Kasumi-1 (cell line): Measurements from ENCODE around the gene EIF3L.
A peak's percentile ranks its signal among the peaks of the same experiment; 100 is the strongest.
"Not testable (repeated sequence)": the region's sequence is repeated elsewhere in the genome, so short reads cannot be mapped to it uniquely, and the experiment has no call there.

Source experiments
- DNase-seq, 2 experiments: peaks; one replicate each; lab custom pipeline; 2025; lab: John Stamatoyannopoulos, UW

Gene EIF3L

DNA sequence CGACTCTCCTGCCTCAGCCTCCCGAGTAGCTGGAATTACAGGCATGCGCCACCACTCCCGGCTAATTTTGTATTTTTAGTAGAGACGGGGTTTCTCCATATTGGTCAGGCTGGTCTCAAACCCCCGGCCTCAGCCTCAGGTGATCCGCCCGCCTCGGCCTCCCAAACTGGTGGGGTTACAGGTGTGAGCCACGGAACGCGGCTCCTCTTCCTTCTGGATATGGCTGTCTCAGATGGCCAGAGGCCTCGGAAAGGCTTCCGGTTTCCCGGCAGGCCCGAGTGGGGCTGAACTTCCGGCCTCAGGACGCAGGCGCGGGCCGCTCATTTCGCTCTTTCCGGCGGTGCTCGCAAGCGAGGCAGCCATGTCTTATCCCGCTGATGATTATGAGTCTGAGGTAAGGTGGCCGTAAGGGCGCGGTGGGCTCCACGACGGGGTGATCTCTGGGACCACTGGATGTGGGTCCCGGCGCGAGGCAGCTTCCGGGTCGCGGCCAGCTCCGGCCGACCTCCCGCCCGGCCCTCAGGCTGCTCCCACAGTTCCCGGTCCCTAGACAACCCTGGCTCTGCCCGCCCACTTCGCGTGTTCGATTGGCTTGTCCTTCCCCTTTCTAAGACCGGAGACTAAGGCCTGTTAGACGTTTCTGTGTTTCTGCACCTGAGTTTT, at the start of gene EIF3L:
TSS of gene EIF3L (plus strand) at position 331 of the 663 bp plus-strand sequence. CDS start at position 362, 31 bp downstream.
- DNase-seq: peak; percentile 81 to 84

DNA sequence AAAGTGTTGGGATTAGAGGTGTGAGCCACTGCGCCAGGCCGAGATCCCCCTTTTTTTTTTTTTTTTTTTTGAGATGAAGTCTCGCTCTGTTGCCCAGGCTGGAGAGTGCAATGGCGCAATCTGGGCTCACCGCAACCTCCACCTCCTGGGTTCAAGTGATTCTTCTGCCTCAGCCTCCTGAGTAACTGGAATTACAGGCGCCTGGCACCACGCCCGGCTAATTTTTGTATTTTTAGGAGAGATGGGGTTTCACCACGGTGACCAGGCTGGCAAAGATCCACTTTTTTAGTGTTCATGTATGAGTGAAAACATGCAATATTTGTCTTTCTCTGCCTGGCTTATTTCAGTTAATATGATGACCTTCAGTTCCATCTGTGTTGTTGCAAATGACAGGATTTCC, 49.2 kb upstream of the EIF3L start:
- DNase-seq: not testable (repeated sequence)

DNA sequence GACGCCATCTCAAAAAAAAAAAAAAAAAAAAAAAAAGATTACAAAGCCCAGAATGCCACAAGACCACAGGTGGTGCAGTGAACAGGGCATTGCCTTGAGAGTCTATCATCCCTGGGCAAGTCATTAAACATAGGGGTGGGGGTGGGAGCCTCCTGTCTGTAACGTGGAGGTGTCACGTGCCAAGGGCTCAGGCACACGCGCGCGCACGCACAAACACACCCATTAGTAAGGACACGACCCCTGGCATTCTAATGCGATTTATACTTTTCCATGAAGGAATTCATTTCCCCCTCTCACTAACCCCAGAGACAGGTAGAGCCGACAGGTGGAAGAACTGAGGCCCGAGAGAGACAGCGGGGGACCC, 47.3 kb upstream of the EIF3L start:
- DNase-seq: peak; percentile 17 to 27

DNA sequence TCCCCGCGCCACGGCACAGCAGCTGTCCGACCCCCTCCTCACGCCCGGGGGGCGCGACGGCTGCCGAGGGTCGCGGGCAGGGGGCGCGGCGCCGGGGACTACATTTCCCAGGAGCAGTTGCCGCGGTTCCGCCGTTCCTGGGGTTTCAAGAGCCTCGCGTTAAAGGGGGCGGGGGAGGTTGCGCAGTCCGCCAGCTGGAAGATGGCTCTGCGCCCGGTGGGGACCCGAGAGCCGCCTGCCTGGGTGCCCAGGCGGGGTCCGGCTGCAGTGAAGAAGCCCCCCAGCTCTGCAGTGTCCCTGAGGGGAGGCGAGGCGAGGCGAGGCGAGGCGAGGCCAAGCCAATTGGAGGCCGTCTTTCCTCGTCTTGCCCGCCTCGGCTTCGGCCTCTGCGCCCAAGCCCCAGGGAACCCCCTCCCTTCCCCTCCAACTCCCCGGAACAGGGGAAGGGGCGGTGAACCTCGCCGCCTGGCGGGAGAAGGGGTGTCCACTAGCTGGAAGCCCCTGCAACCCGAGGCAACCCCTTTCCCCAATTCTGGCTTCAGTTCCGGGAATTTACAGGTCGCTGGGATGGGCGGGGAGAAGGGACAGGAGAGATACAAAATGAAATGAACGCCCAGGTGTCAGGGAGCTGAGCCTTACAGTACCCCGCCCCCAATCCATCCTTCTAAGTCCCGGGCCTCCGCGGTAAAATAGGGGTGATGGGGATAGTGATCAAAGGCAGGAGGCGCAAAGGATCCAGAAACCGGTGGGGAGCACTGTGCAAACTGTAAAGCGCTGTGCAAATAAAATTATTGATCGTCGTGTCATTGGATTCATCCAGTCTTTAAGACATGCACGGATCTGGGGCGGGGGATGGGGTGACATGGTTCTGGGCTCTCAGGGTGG, 46.7 kb upstream of the EIF3L start:
- peak; percentile 68 to 83 for DNase-seq

DNA sequence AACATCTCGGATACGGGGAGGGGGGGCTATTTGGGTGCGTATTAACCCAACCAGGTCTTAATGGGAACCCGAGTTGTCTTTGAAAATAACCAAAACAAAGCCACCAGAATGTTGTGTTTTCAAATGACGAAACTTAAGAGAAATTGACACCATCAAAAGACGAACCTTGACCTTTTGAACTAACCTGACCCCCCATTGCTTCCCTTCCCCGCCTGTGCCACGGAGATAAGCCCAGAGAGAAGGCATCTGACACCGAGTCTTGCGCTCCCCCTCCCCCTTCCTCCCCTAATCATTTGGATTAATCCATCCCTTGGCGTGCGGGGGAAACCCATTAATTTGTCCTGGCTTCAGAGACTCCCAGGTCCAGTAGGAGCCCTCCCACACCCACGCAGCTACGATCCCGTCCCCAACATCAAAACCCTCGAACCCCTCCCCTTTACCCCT, 46.0 kb upstream of the EIF3L start:
- no peak for DNase-seq

DNA sequence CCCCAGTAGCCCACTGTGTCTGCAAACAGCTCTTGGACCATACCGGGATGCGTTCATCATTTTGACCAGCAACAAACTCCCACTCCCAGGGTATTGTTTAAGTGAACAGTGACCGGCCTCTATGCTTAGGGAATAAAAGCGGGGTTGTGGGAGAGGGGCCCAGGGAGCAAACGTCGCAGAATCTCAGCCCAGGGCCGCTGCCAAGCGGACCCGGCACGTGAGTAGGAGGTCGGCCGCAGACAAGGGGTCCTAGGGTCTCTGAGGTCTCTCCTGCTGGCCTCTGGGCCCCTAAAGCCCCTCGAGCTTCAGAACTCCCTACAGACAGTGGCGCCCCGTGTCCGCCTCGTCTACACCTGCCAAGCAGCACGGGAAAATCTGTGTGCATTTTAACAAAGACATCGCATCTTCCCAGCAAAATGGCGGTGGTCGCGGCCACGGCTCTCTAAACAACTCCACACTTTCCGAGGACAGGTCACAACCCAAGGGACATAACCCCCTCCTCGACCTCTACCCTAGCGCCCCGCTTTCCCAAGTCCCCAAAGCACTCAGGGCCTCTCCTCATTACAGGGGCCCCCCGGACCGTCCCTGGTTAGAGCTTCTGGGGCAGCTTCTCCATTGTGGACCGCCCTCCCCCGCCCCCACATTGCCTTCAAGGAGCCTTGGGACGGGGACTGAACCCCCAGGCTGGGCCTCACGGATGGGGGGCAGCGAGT, 45.4 kb upstream of the EIF3L start:
- DNase-seq: no peak

DNA sequence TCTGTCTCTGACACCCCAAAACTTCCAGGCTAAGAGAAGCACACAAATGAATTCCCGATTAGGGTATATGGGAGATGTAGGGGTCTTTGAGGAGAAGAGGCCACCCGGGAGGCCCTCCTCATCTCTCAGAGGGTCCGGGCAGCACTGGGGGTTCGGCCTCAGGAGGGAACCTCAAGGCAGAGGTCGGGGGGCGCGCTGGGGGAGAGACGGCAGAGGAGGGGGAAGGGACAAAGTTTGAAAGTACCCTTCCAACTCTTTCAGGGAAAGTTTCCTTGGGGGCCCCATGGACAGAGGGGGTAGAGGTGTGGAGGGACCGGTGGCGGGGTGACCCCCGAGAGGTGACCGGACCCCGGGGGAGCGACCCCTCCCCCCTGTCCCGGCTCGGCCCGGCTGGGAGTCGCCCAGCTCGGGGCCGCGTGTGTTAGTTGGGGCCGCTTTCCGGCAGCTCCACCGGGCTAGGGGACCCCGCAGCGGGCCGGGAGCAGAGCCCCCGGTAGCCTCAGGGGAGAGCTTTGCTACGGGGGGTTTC, 44.8 kb upstream of the EIF3L start:
- DNase-seq: no peak

DNA sequence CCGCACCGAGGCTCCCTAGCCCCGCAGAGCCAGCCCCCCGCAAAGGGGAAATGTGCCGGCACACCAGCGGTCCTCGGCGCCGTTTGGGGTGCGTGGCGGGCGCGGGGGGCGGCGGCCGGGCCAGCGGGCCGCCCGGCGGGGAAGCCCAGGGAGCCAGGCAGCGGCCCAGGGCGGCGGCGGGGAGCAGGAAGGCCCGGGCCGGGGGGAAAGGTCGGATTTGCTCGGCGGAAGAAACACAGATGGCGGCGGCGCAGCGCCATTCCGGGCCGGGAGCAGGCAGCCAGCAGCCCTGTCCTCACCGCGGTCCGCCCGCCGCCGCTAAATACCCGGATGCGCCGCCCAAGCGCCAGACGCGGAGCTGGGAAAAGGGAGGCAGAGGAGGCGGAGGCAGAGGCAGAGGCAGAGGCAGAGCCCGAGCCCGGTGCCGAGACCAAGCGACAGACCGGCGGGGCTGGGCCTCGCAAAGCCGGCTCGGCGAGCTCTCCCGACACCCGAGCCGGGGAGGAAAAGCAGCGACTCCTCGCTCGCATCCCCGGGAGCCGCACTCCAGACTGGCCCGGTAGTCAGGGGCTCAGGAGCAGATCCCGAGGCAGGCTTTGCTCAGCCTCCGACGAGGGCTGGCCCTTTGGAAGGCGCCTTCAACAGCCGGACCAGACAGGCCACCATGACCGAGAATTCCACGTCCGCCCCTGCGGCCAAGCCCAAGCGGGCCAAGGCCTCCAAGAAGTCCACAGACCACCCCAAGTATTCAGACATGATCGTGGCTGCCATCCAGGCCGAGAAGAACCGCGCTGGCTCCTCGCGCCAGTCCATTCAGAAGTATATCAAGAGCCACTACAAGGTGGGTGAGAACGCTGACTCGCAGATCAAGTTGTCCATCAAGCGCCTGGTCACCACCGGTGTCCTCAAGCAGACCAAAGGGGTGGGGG, 44.1 kb upstream of the EIF3L start:
- DNase-seq: peak; percentile 36 to 47

DNA sequence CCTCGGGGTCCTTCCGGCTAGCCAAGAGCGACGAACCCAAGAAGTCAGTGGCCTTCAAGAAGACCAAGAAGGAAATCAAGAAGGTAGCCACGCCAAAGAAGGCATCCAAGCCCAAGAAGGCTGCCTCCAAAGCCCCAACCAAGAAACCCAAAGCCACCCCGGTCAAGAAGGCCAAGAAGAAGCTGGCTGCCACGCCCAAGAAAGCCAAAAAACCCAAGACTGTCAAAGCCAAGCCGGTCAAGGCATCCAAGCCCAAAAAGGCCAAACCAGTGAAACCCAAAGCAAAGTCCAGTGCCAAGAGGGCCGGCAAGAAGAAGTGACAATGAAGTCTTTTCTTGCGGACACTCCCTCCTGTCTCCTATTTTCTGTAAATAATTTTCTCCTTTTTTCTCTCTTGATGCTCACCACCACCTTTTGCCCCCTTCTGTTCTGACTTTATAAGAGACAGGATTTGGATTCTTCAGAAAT, 43.4 kb upstream of the EIF3L start:
- DNase-seq: no peak

DNA sequence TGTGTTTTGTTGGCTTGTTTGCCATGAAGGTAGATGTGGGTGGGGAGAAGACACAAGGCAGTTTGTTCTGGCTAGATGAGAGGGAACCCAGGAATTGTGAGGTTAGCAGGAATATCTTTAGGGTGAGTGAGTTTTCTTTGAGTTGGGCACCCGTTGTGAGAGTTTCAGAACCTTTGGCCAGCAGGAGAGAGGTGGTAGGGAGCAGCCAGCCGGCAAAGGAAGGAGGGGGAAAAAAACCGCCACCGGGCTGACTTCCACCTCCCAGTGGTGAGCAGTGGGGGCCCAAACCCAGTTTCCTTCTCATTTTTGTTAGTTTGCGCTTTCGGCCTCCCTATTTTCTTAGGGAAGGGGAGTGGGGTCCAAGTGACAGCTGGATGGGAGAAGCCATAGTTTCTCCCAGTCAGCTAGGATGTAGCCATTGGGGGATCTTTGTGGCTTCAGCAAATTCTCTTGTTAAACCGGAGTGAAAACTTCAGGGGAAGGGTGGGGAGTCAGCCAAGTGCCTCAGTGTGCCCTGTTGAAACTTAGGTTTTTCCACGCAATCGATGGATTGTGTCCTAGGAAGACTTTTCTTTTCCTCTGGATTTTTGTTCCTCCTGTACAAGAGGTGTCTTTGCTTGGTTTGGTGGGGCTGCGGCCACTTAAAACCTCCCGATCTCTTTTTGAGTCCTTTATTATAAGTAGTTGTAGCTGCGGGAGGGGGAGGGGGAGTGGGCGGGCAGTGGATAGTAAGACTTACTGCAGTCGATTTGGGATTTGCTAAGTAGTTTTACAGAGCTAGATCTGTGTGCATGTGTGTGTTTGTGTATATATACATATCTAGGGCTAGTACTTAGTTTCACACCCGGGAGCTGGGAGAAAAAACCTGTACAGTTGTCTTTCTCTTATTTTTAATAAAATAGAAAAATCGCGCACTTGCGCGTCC, 42.5 kb upstream of the EIF3L start:
- DNase-seq: peak; percentile 50 to 65

DNA sequence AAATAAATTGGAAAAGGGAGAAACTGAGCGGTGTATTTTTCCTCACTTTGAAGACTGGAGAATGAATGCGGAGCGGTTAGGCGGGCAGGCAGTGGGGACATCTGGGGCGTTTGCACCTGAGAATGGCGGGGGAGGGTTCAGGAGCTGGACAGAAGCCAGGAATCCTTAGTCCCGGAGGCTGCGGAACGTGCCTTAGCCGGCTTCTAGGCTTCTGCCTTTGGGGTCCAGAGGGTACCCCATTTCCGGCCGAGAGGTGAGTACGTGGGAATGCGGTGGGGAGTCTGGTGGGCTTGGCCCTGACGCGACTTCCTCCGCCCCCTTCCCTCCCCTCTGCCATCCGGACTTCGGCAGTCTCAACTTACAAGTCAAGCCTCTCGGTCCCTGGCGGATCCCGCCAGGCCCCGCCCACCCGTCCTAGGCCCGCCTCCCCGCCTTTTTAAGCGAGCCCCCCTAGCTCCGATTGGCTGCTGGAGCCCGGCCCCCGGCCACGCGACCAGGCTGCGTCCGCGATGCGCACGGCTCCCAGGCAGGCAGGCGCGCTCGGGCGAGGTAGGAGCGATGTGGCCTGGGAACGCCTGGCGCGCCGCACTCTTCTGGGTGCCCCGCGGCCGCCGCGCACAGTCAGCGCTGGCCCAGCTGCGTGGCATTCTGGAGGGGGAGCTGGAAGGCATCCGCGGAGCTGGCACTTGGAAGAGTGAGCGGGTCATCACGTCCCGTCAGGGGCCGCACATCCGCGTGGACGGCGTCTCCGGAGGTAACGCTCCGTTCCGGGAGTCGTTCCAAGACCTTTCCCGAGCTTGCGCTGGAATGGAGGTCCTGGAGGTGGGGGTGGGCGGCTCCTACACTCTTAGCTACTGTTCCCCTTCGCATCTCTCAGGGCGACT, 41.6 kb upstream of the EIF3L start, which contains the start of gene GCAT:
TSS of gene GCAT (plus strand) at position 525 of the 884 bp plus-strand sequence. CDS start at position 559, 34 bp downstream.
- DNase-seq: peak; percentile 95

DNA sequence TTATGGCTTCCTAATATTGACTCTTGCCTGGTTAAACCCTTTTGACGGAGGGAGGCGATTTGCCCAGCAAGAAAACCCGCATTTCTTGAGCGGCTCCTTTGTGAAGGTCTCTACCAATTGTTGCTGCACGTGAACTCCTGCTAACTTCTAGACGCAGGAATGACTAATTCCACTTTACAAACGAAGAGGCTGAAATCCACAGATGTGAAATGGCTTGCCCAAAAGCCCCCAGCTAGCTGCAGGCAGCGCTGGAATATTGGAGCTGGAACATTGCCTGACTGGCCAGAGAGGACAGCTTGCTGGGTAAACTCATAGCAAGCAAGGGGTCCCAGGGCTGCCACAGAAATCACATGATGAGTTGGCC, 40.9 kb upstream of the EIF3L start:
- DNase-seq: no peak

DNA sequence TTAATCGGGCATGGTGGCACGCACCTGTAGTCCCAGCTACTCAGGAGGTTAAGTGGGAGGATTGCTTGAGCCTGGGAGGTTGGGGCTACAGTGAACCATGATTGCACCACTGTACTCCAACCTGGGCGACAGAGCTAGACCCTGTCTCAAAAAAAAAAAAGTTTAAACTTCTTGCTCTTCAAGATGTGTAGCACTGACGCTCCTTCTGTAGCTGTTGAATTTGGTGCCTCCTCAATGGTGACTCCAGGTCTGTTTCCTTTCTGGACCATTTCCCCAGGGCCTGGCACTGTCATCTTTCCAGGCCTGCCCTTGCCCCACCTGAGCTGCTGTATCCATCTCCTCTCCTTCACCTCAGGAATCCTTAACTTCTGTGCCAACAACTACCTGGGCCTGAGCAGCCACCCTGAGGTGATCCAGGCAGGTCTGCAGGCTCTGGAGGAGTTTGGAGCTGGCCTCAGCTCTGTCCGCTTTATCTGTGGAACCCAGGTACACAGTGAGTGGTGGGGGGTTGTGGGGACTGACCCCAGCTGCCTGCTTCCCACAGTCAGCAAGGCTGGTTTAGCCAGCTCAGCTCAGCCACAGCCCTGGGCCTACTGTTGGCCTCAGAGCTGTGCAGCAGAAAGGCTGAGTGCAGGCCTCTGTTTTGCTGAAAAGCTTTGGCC, 39.4 kb upstream of the EIF3L start:
- DNase-seq: no peak

DNA sequence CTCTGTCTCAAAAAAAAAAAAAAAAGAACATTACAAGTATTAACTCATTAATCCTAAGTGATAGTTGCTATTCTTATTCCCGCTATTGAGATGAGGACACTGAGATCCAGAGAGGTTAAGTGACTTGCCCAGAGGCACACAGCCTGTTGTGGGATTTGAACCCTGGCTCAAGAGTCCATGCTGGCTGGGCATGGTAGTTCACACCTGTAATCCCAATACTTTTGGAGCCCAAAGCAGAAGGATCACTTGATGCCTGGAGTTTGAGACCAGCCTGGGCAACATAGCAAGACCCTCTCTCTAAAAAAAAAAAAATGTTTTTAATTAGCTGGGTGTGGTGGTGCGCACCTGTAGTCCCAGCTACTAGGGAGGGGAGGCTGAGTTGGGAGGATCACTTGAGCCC, 37.4 kb upstream of the EIF3L start:
- DNase-seq: no peak

DNA sequence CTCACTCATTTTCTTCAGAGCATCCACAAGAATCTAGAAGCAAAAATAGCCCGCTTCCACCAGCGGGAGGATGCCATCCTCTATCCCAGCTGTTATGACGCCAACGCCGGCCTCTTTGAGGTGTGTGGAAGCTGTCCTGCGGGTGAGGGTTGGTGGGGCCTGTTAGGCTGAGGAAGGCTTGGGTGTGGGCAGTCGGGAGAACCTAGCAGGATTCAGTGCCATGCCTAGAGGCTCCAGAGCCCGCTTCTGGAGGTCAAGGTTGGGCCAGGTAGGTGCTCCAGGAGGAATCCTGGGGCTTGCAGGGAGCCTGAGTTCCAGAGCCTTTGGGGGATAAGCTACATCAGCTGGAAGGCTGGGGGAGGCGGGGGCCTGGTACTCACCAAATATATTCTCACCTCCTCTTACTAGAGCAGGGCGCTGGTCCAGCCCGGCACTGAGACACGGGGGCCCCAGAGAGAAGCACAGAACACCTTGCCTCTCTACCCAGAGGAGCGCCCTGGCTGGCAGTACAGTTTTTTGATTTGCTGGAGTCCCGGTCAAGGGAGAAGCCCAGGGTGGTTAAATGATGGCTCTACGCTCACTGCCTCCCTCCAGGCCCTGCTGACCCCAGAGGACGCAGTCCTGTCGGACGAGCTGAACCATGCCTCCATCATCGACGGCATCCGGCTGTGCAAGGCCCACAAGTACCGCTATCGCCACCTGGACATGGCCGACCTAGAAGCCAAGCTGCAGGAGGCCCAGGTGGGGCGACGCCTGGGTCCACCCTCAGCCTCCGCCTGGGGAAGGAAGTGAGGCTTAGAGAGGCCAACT, 36.1 kb upstream of the EIF3L start:
- no peak for DNase-seq

DNA sequence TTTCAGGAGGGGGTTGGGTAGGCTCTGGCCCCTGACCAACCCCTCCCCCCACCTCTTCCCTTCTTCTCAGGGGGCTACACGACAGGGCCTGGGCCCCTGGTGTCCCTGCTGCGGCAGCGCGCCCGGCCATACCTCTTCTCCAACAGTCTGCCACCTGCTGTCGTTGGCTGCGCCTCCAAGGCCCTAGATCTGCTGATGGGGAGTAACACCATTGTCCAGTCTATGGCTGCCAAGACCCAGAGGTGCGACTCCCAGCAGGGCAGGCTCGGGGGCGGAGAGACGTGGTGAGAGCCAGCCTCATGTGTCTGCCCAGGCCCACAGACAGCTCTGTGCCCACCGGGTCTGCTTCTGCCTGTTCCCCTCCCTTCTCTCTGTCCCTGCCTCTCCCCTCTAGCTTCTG, 33.6 kb upstream of the EIF3L start:
- DNase-seq: no peak

DNA sequence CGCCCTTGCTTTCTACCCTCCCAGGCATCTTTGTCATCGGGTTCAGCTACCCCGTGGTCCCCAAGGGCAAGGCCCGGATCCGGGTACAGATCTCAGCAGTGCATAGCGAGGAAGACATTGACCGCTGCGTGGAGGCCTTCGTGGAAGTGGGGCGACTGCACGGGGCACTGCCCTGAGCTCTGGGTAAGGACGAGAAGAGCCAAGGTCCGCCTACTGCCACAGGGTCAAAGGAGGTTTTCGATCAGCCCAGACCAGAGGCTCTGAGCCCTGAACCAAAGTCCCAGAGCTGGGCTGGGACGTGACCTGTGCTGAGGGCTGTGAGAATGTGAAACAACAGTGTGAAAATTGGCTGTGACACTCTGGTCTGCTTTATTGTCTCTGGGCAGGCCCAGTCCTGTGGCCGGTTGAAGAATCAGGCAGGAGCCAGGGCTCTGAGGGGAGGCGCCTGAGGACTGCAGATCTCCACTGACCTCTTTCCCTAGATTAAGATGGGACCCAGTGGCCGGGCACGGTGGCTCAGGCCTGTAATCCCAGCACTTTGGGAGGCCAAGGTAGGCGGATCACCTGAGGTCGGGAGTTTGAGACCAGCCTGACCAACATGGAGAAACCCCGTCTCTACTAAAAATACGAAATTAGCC, 32.6 kb upstream of the EIF3L start:
- DNase-seq: no peak
